ENCODE results near the gene KANSL1. TPM values are rescaled to one million over a fixed set of nuclear protein-coding genes. Genes with fewer than 3 reads are reported as not detected.

Gene KANSL1
- total and polyA plus RNA-seq, 7 experiments from 2014 or later, result 17.4 to 230 (median 163) TPM

GRCh38 chr17:45997166-45997565 lies 196.1 kb downstream of the KANSL1 start:
- no peaks in the 10 kb centered on the region for H3K9me3 ChIP-seq (ENCODE audit: control insufficient read depth in 2 of 3, low read length in 3 of 3)
- Mint-ChIP-seq H3K4me1 (no peaks in the 10 kb centered on the region), H3K4me3 (no peak overlapping the region), H3K36me3 (no peaks in the 10 kb centered on the region), H3K9me3 (no peaks in the 10 kb centered on the region), H3K27ac (no peak overlapping the region), H3K27me3 (no peaks in the 10 kb centered on the region)
- H3K4me1 ChIP-seq (ENCODE audit: control insufficient read depth in 2 of 2, insufficient read depth in 2 of 2, low read length in 2 of 2), result no peaks in the 10 kb centered on the region
- CTCF ChIA-PET, result no interaction called here
- POLR2A ChIA-PET, result no interaction called here
- ATAC-seq (no peak), DNase-seq (no peak)
- H3K27ac ChIP-seq (ENCODE audit: low read depth, low read length), result no peak overlapping the region
- H3K27me3 ChIP-seq (ENCODE audit: control insufficient read depth in 2 of 2, insufficient read depth in 2 of 2, low read length in 2 of 2), result no peaks in the 10 kb centered on the region
- intact Hi-C loops (cut with micrococcal nuclease), result no loop called here
- no peaks in the 10 kb centered on the region for H3K36me3 ChIP-seq (ENCODE audit: control insufficient read depth in 2 of 3, insufficient read depth in 3 of 3, low read length in 3 of 3)
- H3K4me3 ChIP-seq (ENCODE audit: low read length), result no peak overlapping the region

DNA sequence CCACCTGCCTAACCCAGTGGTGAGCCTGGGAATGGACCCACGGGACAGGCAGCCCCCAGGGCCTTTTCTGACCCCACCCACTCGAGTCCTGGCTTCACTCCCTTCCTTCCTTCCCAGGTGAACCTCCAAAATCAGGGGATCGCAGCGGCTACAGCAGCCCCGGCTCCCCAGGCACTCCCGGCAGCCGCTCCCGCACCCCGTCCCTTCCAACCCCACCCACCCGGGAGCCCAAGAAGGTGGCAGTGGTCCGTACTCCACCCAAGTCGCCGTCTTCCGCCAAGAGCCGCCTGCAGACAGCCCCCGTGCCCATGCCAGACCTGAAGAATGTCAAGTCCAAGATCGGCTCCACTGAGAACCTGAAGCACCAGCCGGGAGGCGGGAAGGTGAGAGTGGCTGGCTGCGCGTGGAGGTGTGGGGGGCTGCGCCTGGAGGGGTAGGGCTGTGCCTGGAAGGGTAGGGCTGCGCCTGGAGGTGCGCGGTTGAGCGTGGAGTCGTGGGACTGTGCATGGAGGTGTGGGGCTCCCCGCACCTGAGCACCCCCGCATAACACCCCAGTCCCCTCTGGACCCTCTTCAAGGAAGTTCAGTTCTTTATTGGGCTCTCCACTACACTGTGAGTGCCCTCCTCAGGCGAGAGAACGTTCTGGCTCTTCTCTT lies 196.8 kb downstream of the KANSL1 start:
- Histone ChIP-seq H3K4me3 (ENCODE audit: low read length) (no peak overlapping the region), H3K27me3 (ENCODE audit: control insufficient read depth in 2 of 2, insufficient read depth in 2 of 2, low read length in 2 of 2) (no peaks in the 10 kb centered on the region), H3K36me3 (ENCODE audit: control insufficient read depth in 2 of 3, insufficient read depth in 3 of 3, low read length in 3 of 3) (no peaks in the 10 kb centered on the region), H3K9me3 (ENCODE audit: control insufficient read depth in 2 of 3, low read length in 3 of 3) (no peaks in the 10 kb centered on the region), H3K4me1 (ENCODE audit: control insufficient read depth in 2 of 2, insufficient read depth in 2 of 2, low read length in 2 of 2) (no peaks in the 10 kb centered on the region), H3K27ac (ENCODE audit: low read depth, low read length) (no peak overlapping the region)
- H3K27me3 Mint-ChIP-seq, result no peaks in the 10 kb centered on the region
- no peaks in the 10 kb centered on the region for H3K4me1 Mint-ChIP-seq
- DNase-seq (no peak), ATAC-seq (no peak)
- ChIA-PET POLR2A (no interaction called here), CTCF (no interaction called here)
- no peaks in the 10 kb centered on the region for H3K9me3 Mint-ChIP-seq
- H3K4me3 Mint-ChIP-seq, result no peak overlapping the region
- intact Hi-C loops (cut with micrococcal nuclease), result no loop called here
- no peaks in the 10 kb centered on the region for H3K36me3 Mint-ChIP-seq
- no peak overlapping the region for H3K27ac Mint-ChIP-seq

DNA sequence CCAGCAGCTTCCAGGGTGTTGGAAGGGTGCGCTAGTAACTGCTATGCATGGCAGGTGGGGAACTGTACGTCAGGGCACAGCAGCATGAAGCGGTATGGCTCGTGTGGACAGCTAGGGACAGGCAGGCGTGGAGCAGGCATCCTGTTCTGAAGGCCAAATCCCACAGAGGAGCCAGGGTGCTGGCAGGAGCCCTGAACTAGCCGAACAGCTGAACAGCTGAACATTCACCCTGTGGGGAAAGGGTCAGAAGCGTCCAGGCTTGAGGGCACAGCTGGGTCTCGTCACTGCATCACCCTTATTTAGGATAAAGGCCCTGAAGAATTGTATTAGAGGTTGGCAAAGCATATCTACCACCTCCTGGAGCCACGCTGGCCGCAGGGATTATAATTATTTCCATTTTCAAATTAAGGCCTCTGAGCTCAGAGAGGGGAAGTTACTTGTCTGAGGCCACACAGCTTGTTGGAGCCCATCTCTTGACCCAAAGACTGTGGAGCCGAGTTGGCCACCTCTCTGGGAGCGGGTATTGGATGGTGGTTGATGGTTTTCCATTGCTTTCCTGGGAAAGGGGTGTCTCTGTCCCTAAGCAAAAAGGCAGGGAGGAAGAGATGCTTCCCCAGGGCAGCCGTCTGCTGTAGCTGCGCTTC lies 197.5 kb downstream of the KANSL1 start:
- H3K4me3 Mint-ChIP-seq, result no peak overlapping the region
- DNase-seq (no peak), ATAC-seq (no peak)
- intact Hi-C loops (cut with micrococcal nuclease), result no loop called here
- H3K27ac Mint-ChIP-seq, result no peak overlapping the region
- no peaks in the 10 kb centered on the region for H3K27me3 ChIP-seq (ENCODE audit: control insufficient read depth in 2 of 2, insufficient read depth in 2 of 2, low read length in 2 of 2)
- no peaks in the 10 kb centered on the region for H3K4me1 ChIP-seq (ENCODE audit: control insufficient read depth in 2 of 2, insufficient read depth in 2 of 2, low read length in 2 of 2)
- no peak overlapping the region for H3K4me3 ChIP-seq (ENCODE audit: low read length)
- H3K9me3 ChIP-seq (ENCODE audit: control insufficient read depth in 2 of 3, low read length in 3 of 3), result no peaks in the 10 kb centered on the region
- no peaks in the 10 kb centered on the region for H3K4me1 Mint-ChIP-seq
- no peaks in the 10 kb centered on the region for H3K36me3 ChIP-seq (ENCODE audit: control insufficient read depth in 2 of 3, insufficient read depth in 3 of 3, low read length in 3 of 3)
- CTCF ChIA-PET, result no interaction called here
- H3K36me3 Mint-ChIP-seq, result no peaks in the 10 kb centered on the region
- H3K27ac ChIP-seq (ENCODE audit: low read depth, low read length), result no peak overlapping the region
- H3K27me3 Mint-ChIP-seq, result no peaks in the 10 kb centered on the region
- H3K9me3 Mint-ChIP-seq, result no peaks in the 10 kb centered on the region
- POLR2A ChIA-PET, result interaction anchor here (0.7 kb wide), 1 partner anchor 10 kb away, joined by 3 read pairs; no protein-coding TSS in a partner anchor

DNA sequence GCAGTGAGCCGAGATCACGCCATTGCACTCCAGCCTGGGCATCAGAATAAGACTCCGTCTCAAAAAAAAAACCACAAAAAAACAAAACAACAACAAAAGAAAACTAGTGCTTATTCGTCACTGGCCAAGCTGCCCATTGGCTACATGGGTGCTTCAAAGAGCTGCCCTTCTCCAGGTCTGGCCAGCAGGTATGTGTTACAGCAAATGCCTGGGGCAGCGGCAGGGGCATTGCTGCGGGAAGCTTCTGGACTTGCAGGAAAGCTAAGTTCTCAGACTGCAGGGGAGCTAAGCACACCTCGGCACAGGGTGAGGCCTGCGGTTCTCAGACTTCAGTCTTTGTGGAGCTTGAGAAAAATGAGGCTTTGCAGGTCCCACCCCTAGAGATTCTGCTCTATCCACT lies 198.2 kb downstream of the KANSL1 start:
- ATAC-seq (no peak), DNase-seq (no peak)
- no peak overlapping the region for H3K4me3 ChIP-seq (ENCODE audit: low read length)
- no peaks in the 10 kb centered on the region for H3K9me3 ChIP-seq (ENCODE audit: control insufficient read depth in 2 of 3, low read length in 3 of 3)
- Mint-ChIP-seq H3K9me3 (no peaks in the 10 kb centered on the region), H3K27ac (no peak overlapping the region), H3K36me3 (no peaks in the 10 kb centered on the region), H3K4me1 (no peaks in the 10 kb centered on the region), H3K27me3 (no peaks in the 10 kb centered on the region), H3K4me3 (no peak overlapping the region)
- no peaks in the 10 kb centered on the region for H3K36me3 ChIP-seq (ENCODE audit: control insufficient read depth in 2 of 3, insufficient read depth in 3 of 3, low read length in 3 of 3)
- H3K4me1 ChIP-seq (ENCODE audit: control insufficient read depth in 2 of 2, insufficient read depth in 2 of 2, low read length in 2 of 2), result no peaks in the 10 kb centered on the region
- intact Hi-C loops (cut with micrococcal nuclease), result no loop called here
- H3K27me3 ChIP-seq (ENCODE audit: control insufficient read depth in 2 of 2, insufficient read depth in 2 of 2, low read length in 2 of 2), result no peaks in the 10 kb centered on the region
- POLR2A ChIA-PET, result interaction anchor here (0.7 kb wide), 1 partner anchor 10 kb away, joined by 3 read pairs; no protein-coding TSS in a partner anchor
- CTCF ChIA-PET, result interaction anchor here (0.6 kb wide), 1 partner anchor 411 kb away, joined by 3 read pairs; no protein-coding TSS in a partner anchor
- no peak overlapping the region for H3K27ac ChIP-seq (ENCODE audit: low read depth, low read length)

- no peaks in the 10 kb centered on the region for H3K36me3 ChIP-seq (ENCODE audit: control insufficient read depth in 2 of 3, insufficient read depth in 3 of 3, low read length in 3 of 3)
- no peaks in the 10 kb centered on the region for H3K9me3 ChIP-seq (ENCODE audit: control insufficient read depth in 2 of 3, low read length in 3 of 3)
- Mint-ChIP-seq H3K4me1 (no peaks in the 10 kb centered on the region), H3K27ac (peak overlapping the region in 1 of 9 donors; percentile 45), H3K27me3 (no peaks in the 10 kb centered on the region), H3K4me3 (no peak overlapping the region), H3K36me3 (no peaks in the 10 kb centered on the region), H3K9me3 (no peaks in the 10 kb centered on the region)
- no peak for ATAC-seq
- H3K27me3 ChIP-seq (ENCODE audit: control insufficient read depth in 2 of 2, insufficient read depth in 2 of 2, low read length in 2 of 2), result no peaks in the 10 kb centered on the region
- no peak overlapping the region for H3K4me3 ChIP-seq (ENCODE audit: low read length)
- intact Hi-C loops (cut with micrococcal nuclease), result no loop called here
- ChIA-PET CTCF (interaction anchor here (0.7 kb wide), 1 partner anchor 40 kb away, joined by 3 read pairs; no protein-coding TSS in a partner anchor), POLR2A (no interaction called here)
- H3K27ac ChIP-seq (ENCODE audit: low read depth, low read length), result no peak overlapping the region
- no peak for DNase-seq
- no peaks in the 10 kb centered on the region for H3K4me1 ChIP-seq (ENCODE audit: control insufficient read depth in 2 of 2, insufficient read depth in 2 of 2, low read length in 2 of 2)
Measured at GRCh38 chr17:45993962-45994627, 199.1 kb downstream of the KANSL1 start.

- Mint-ChIP-seq H3K4me1 (no peaks in the 10 kb centered on the region), H3K9me3 (no peaks in the 10 kb centered on the region), H3K4me3 (no peak overlapping the region), H3K27me3 (peaks cover 0 to 3% (median 0%) of the 10 kb centered on the region in 5 donors), H3K36me3 (no peaks in the 10 kb centered on the region), H3K27ac (no peak overlapping the region)
- ATAC-seq, result no peak
- H3K27me3 ChIP-seq (ENCODE audit: control insufficient read depth in 2 of 2, insufficient read depth in 2 of 2, low read length in 2 of 2), result no peaks in the 10 kb centered on the region
- CTCF ChIA-PET, result no interaction called here
- H3K4me1 ChIP-seq (ENCODE audit: control insufficient read depth in 2 of 2, insufficient read depth in 2 of 2, low read length in 2 of 2), result no peaks in the 10 kb centered on the region
- H3K36me3 ChIP-seq (ENCODE audit: control insufficient read depth in 2 of 3, insufficient read depth in 3 of 3, low read length in 3 of 3), result no peaks in the 10 kb centered on the region
- H3K4me3 ChIP-seq (ENCODE audit: low read length), result no peak overlapping the region
- no peak overlapping the region for H3K27ac ChIP-seq (ENCODE audit: low read depth, low read length)
- no peaks in the 10 kb centered on the region for H3K9me3 ChIP-seq (ENCODE audit: control insufficient read depth in 2 of 3, low read length in 3 of 3)
- intact Hi-C loops (cut with micrococcal nuclease), result no loop called here
- no peak for DNase-seq
- POLR2A ChIA-PET, result no interaction called here
Measured at GRCh38 chr17:45992904-45993303, 200.3 kb downstream of the KANSL1 start.
